ENCODE data around the gene LRMDA.

GRCh38 chr10:76041551-76041950 lies 610.1 kb downstream of the LRMDA start:
- TF ChIP-seq CTCF (optimal IDR thresholded peaks at IDR 0.05 in 1 of 3, IDR thresholded peaks at IDR 0.05 in 1 of 3, conservative IDR thresholded peaks at IDR 0.05 in 1 of 3; ENCODE audit: extremely low read depth in 1 of 3, insufficient read depth in 2 of 3, low read length in 3 of 3) (no peak), EZH2 (IDR thresholded peaks at IDR 0.05; ENCODE audit: low read length) (no peak)

All from keratinocyte (primary cell).